Cardiac muscle cell (in vitro differentiated cells and primary cell): Measurements from ENCODE around the gene ORMDL2. TPM values are rescaled to one million over a fixed set of nuclear protein-coding genes. Genes with fewer than 3 reads are reported as not detected.
A peak's percentile ranks its signal among the peaks of the same experiment; 100 is the strongest.

Experiments
- DNase-seq, 2 donors: peaks; one replicate each; pipeline versions ENCODE4 v3.0.0 to v3.0.0-alpha.2; 2010 to 2017; ENCODE audit warnings: low read depth in 1 of 2, low spot score in 1 of 2
- H3K27ac ChIP-seq: fragments of 200-600 bp; sonication (generic); 2 replicates; pipeline ENCODE4 v1.5.1; 2016
- H3K27me3 ChIP-seq: fragments of 200-600 bp; sonication (generic); 2 replicates; pipeline ENCODE4 v1.6.0; 2016; ENCODE audit warnings: control low read depth
- H3K36me3 ChIP-seq: fragments of 200-600 bp; sonication (generic); 2 replicates; pipeline ENCODE4 v1.5.1; 2016; ENCODE audit warnings: control low read depth
- H3K4me1 ChIP-seq: fragments of 200-600 bp; sonication (generic); 2 replicates; pipeline ENCODE4 v1.8.1; 2017; ENCODE audit warnings: low read depth, mild to moderate bottlenecking, mixed run types
- H3K4me3 ChIP-seq: fragments of 200-600 bp; sonication (generic); 2 replicates; pipeline ENCODE4 v1.5.1; 2016; ENCODE audit warnings: mild to moderate bottlenecking
- H3K9me3 ChIP-seq: fragments of 200-600 bp; sonication (generic); 2 replicates; pipeline ENCODE4 v1.5.1; 2017; ENCODE audit warnings: low read depth, mild to moderate bottlenecking, control low read depth
- CTCF ChIP-seq: IDR thresholded peaks from 2 replicates; pipeline ENCODE4 v1.5.1; 2012; ENCODE audit warnings: low read depth, mild to moderate bottlenecking, low read length
- polyA plus RNA-seq: library from polyadenylated mRNA; unstranded; fragments of >200 nt; fragmentation: Nextera tagmentation; extraction: Ambion mirVana; gene quantifications from 2 replicates; pipeline ENCODE4 v1.2.1, GENCODE V29; 2016
- total RNA-seq: library from RNA; depleted of rRNA; stranded (reverse); fragments of >200 nt; gene quantifications from 2 replicates; pipeline ENCODE4 v1.2.3, GENCODE V29; 2016

Gene ORMDL2
- total and polyA plus RNA-seq, 2 experiments from 2014 or later = 9.0 to 58.9 TPM

- TF ChIP-seq CTCF = no peak
- Histone ChIP-seq H3K9me3 (no peaks in the 10 kb centered on the region), H3K27ac (peak overlapping the region; percentile 44), H3K36me3 (peaks cover 59% of the 10 kb centered on the region), H3K4me3 (no peak overlapping the region), H3K27me3 (no peaks in the 10 kb centered on the region), H3K4me1 (no peaks in the 10 kb centered on the region)
- peak in 1 of 2 donors; percentile 44 for DNase-seq
Observed at GRCh38 chr12:55789171-55789570, 28.7 kb upstream of the ORMDL2 start.

DNA sequence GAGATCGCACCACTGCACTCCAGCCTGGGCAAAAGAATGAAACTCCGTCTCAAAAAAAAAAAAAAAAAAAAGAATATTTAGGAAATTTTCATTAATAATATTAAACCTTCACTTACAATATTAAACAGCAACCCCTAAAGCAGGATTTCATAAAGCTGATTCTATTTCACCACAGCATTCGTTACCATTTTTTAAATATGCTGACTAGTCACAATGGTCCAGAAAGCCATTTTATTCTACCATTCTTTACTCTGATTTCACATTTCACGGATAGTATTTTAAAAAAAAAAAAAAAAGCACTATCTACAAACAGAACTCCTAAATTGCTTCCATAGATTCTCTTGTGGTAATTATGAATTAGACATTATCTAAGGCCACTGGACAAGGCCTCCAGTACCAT is 27.9 kb upstream of the ORMDL2 start:
- no peak for DNase-seq
- Histone ChIP-seq H3K4me1 (no peaks in the 10 kb centered on the region), H3K9me3 (no peaks in the 10 kb centered on the region), H3K4me3 (no peak overlapping the region), H3K27ac (no peak overlapping the region), H3K36me3 (peaks cover 57% of the 10 kb centered on the region), H3K27me3 (no peaks in the 10 kb centered on the region)
- no peak for TF ChIP-seq CTCF

- no peak for TF ChIP-seq CTCF
- Histone ChIP-seq H3K4me1 (no peaks in the 10 kb centered on the region), H3K4me3 (no peak overlapping the region), H3K27ac (no peak overlapping the region), H3K36me3 (peaks cover 54% of the 10 kb centered on the region), H3K9me3 (no peaks in the 10 kb centered on the region), H3K27me3 (no peaks in the 10 kb centered on the region)
- no peak for DNase-seq
Observed at GRCh38 chr12:55795950-55796349, 21.9 kb upstream of the ORMDL2 start.

DNA sequence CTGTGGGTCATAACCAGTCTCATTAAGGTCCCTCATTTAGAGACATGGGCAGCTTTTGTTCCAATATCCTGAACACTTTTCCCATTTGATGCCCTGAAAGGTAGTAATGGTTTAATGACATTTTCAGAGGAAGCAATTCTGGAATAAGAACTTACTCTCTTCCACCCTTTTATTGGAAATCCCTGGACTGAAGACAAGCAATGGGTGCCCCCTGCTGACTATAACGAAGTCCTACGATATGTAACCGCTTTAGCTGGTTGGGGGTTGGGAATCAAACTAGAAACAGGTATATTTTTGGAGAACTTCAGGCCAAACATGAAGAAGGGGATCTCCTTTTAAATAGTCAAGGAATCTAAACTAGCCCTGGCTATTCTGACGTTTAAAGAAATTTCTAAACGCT is 20.8 kb upstream of the ORMDL2 start:
- peaks cover 61% of the 10 kb centered on the region for H3K36me3 ChIP-seq
- TF ChIP-seq CTCF = peak; percentile 67
- peak; percentile 74 to 76 for DNase-seq
- H3K4me1 ChIP-seq = no peaks in the 10 kb centered on the region
- H3K4me3 ChIP-seq = no peak overlapping the region
- H3K9me3 ChIP-seq = no peaks in the 10 kb centered on the region
- no peaks in the 10 kb centered on the region for H3K27me3 ChIP-seq
- H3K27ac ChIP-seq = no peak overlapping the region

- Histone ChIP-seq H3K4me1 (no peaks in the 10 kb centered on the region), H3K27me3 (no peaks in the 10 kb centered on the region), H3K9me3 (no peaks in the 10 kb centered on the region), H3K4me3 (no peak overlapping the region), H3K27ac (no peak overlapping the region), H3K36me3 (peaks cover 65% of the 10 kb centered on the region)
- no peak for DNase-seq
- no peak for TF ChIP-seq CTCF
Observed at GRCh38 chr12:55797550-55797949, 20.3 kb upstream of the ORMDL2 start.

- Histone ChIP-seq H3K36me3 (peaks cover 25% of the 10 kb centered on the region), H3K27ac (no peak overlapping the region), H3K4me3 (no peak overlapping the region), H3K27me3 (no peaks in the 10 kb centered on the region), H3K9me3 (no peaks in the 10 kb centered on the region), H3K4me1 (peaks cover 7% of the 10 kb centered on the region)
- DNase-seq = no peak
- no peak for TF ChIP-seq CTCF
Observed at GRCh38 chr12:55806982-55807381, 10.9 kb upstream of the ORMDL2 start.
